K562 (cell line): Measurements from ENCODE around the gene OGFR. TPM values are rescaled to one million over a fixed set of nuclear protein-coding genes. Genes with fewer than 3 reads are reported as not detected.

Source experiments
- ELF1 ChIP-seq: fragments of 200-800 bp; sonication (Bioruptor generic); IDR thresholded peaks from 2 replicates; pipeline ENCODE4 v1.6.1; 2016; ENCODE audit warnings: missing genetic modification characterization, missing compliant biosample characterization
- ELF4 ChIP-seq: fragments of 450-650 bp; formaldehyde crosslinking; IDR thresholded peaks from 2 replicates; pipeline ENCODE4 v1.4.0; 2022; ENCODE audit warnings: missing genetic modification characterization
- EP300 ChIP-seq: IDR thresholded peaks from 2 replicates; pipeline ENCODE4 v1.6.1; 2012; ENCODE audit warnings: low read length, improper control_type of control experiment
- ETV1 ChIP-seq: fragments of 450-650 bp; conservative IDR thresholded peaks from 2 replicates; pipeline ENCODE4 v1.6.1; 2016; ENCODE audit warnings: missing genetic modification characterization, control low read depth, low read depth, missing compliant biosample characterization
- HDAC1 ChIP-seq, 2 experiments: fragments of 450-650 bp; IDR thresholded peaks; 2 replicates each; pipeline ENCODE4 v1.6.1; 2016 to 2017; ENCODE audit warnings: inconsistent platforms in 1 of 2, mild to moderate bottlenecking in 1 of 2, moderate library complexity in 1 of 2
- HLTF ChIP-seq: fragments of 450-650 bp; IDR thresholded peaks from 2 replicates; pipeline ENCODE4 v1.6.1; 2016
- HNRNPH1 ChIP-seq: fragments of 200-400 bp; formaldehyde crosslinking; optimal IDR thresholded peaks from 2 replicates; pipeline ENCODE3; 2017; ENCODE audit warnings: low read depth, mild to moderate bottlenecking, low read length, moderate library complexity
- ILK ChIP-seq: fragments of 450-650 bp; IDR thresholded peaks from 2 replicates; pipeline ENCODE4 v1.6.1; 2016; ENCODE audit warnings: missing genetic modification characterization, low read depth, mild to moderate bottlenecking, missing compliant biosample characterization, moderate library complexity, borderline replicate concordance
- KHSRP ChIP-seq: fragments of 450-650 bp; IDR thresholded peaks from 2 replicates; pipeline ENCODE4 v1.6.1; 2017
- NONO ChIP-seq, 2 experiments: fragments of 200-400 bp in 1 of 2; fragments of 450-650 bp in 1 of 2; formaldehyde crosslinking in 1 of 2; IDR thresholded peaks; 2 replicates each; pipeline ENCODE4 v1.6.1; 2017; ENCODE audit warnings: low read depth in 2 of 2, mild to moderate bottlenecking in 2 of 2, moderate library complexity in 2 of 2, low read length in 1 of 2
- RBFOX2 ChIP-seq: fragments of 200-400 bp; formaldehyde crosslinking; IDR thresholded peaks from 2 replicates; pipeline ENCODE4 v1.6.1; 2017; ENCODE audit warnings: low read depth, mild to moderate bottlenecking, low read length, moderate library complexity
- SMARCC2 ChIP-seq: fragments of 450-650 bp; IDR thresholded peaks from 2 replicates; pipeline ENCODE4 v1.6.1; 2017; ENCODE audit warnings: antibody characterized with exemption, moderate library complexity, mild to moderate bottlenecking, low read depth
- SMC3 ChIP-seq: conservative IDR thresholded peaks from 2 replicates; pipeline ENCODE4 v1.6.1; 2011; ENCODE audit warnings: low read depth, low read length, improper control_type of control experiment; ENCODE audit not compliant: insufficient read depth
- ZFP36 ChIP-seq: fragments of 150-350 bp; IDR thresholded peaks from 2 replicates; pipeline ENCODE4 v1.6.1; 2018; ENCODE audit warnings: low read length, low read depth; ENCODE audit not compliant: partially characterized antibody
- ZFX ChIP-seq: sonication (generic); formaldehyde crosslinking; IDR thresholded peaks from 2 replicates; pipeline ENCODE4 v1.8.0; 2022; ENCODE audit warnings: mild to moderate bottlenecking, missing genetic modification reagents, moderate library complexity
- ZNF121 ChIP-seq: sonication (generic); formaldehyde crosslinking; conservative IDR thresholded peaks from 2 replicates; pipeline ENCODE4 v1.8.0; 2022; ENCODE audit warnings: missing genetic modification reagents
- ZNF23 ChIP-seq: fragments of 250-450 bp; sonication (Bioruptor Pico); IDR thresholded peaks from 2 replicates; pipeline ENCODE4 v1.4.0; 2020; ENCODE audit warnings: mild to moderate bottlenecking
- polyA plus RNA-seq, 8 experiments: library from polyadenylated mRNA; depleted of rRNA in 4 of 8; stranded (reverse) in 5 of 8; unstranded in 3 of 8; fragments of >200 nt; fragmentation: Nextera tagmentation in 2 of 8; fragmentation: Illumina TruSeq in 1 of 8; extraction: Ambion mirVana in 2 of 8; extraction: Trizol in 1 of 8; gene quantifications; 2 replicates each; pipeline versions ENCODE4 v1.2.1 to v1.2.3, GENCODE V29; 2011 to 2014; ENCODE audit warnings: inconsistent platforms in 1 of 8, missing spikeins in 1 of 8
- total RNA-seq, 7 experiments: library from RNA; depleted of rRNA in 6 of 7; stranded (reverse); fragments of >200 nt in 6 of 7; fragmentation: Illumina TruSeq in 2 of 7; extraction: Trizol in 2 of 7; gene quantifications; 2 replicates each; pipeline versions ENCODE4 v1.2.1 to v1.2.3, GENCODE V29; 2011 to 2021; ENCODE audit warnings: low replicate concordance in 1 of 7
- TF ChIP-seq, protein P1 (sequence below), 2 experiments: IDR thresholded peaks in 1 of 2; conservative IDR thresholded peaks in 1 of 2; 2 replicates each; pipeline ENCODE4 v1.6.1; 2016; ENCODE audit warnings: low read depth in 2 of 2, mild to moderate bottlenecking in 1 of 2, missing compliant biosample characterization in 1 of 2, missing genetic modification characterization in 1 of 2, moderate library complexity in 1 of 2
- TF ChIP-seq, protein P2 (sequence below): sonication (generic); formaldehyde crosslinking; IDR thresholded peaks from 2 replicates; pipeline ENCODE4 v1.8.1; 2023; ENCODE audit warnings: missing genetic modification reagents, mild to moderate bottlenecking, borderline replicate concordance
- TF ChIP-seq, protein P3 (sequence below), 2 experiments: fragments of 450-650 bp in 1 of 2; sonication (generic) in 1 of 2; formaldehyde crosslinking in 1 of 2; IDR thresholded peaks in 1 of 2; conservative IDR thresholded peaks in 1 of 2; 2 replicates each; pipeline versions ENCODE4 v1.6.1 to v1.8.1; 2016 to 2023; ENCODE audit warnings: mild to moderate bottlenecking in 2 of 2, moderate library complexity in 2 of 2, inconsistent platforms in 1 of 2, missing genetic modification reagents in 1 of 2

OGFR gene
- total and polyA plus RNA-seq, 9 of the 15 experiments (the other 6 are each of a cell fraction or from before 2014, with no cell fraction given): 0.39 to 56.3 (median 17.5) TPM

DNA sequence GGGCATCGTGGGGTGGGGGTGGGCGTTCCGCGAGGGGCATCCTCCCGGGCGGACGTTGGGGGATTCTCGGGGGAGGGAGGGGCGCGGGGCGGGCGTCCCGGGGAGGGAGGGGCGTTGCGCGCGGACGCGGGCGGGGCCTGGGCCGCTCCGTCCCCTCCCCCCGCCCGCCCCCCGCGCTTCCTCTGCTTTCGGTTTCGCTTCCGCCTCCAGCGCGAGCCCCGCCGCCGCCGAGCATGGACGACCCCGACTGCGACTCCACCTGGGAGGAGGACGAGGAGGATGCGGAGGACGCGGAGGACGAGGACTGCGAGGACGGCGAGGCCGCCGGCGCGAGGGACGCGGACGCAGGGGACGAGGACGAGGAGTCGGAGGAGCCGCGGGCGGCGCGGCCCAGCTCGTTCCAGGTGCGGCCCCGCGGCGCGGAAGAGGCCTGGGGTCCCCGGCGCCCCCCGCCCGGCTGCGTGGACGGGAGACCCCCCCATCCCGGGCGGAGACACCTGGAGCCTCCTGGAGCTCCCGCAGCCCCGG, at the start of gene OGFR (continued):
- TF ChIP-seq, protein P1, sequence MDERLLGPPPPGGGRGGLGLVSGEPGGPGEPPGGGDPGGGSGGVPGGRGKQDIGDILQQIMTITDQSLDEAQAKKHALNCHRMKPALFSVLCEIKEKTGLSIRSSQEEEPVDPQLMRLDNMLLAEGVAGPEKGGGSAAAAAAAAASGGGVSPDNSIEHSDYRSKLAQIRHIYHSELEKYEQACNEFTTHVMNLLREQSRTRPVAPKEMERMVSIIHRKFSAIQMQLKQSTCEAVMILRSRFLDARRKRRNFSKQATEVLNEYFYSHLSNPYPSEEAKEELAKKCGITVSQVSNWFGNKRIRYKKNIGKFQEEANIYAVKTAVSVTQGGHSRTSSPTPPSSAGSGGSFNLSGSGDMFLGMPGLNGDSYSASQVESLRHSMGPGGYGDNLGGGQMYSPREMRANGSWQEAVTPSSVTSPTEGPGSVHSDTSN (CRISPR knock-in tag; IDR thresholded peaks at IDR 0.05; ENCODE audit: low read depth): no peak
- TF ChIP-seq, protein P1 (tag; conservative IDR thresholded peaks at IDR 0.05; ENCODE audit: low read depth): no peak
- TF ChIP-seq, protein P2, sequence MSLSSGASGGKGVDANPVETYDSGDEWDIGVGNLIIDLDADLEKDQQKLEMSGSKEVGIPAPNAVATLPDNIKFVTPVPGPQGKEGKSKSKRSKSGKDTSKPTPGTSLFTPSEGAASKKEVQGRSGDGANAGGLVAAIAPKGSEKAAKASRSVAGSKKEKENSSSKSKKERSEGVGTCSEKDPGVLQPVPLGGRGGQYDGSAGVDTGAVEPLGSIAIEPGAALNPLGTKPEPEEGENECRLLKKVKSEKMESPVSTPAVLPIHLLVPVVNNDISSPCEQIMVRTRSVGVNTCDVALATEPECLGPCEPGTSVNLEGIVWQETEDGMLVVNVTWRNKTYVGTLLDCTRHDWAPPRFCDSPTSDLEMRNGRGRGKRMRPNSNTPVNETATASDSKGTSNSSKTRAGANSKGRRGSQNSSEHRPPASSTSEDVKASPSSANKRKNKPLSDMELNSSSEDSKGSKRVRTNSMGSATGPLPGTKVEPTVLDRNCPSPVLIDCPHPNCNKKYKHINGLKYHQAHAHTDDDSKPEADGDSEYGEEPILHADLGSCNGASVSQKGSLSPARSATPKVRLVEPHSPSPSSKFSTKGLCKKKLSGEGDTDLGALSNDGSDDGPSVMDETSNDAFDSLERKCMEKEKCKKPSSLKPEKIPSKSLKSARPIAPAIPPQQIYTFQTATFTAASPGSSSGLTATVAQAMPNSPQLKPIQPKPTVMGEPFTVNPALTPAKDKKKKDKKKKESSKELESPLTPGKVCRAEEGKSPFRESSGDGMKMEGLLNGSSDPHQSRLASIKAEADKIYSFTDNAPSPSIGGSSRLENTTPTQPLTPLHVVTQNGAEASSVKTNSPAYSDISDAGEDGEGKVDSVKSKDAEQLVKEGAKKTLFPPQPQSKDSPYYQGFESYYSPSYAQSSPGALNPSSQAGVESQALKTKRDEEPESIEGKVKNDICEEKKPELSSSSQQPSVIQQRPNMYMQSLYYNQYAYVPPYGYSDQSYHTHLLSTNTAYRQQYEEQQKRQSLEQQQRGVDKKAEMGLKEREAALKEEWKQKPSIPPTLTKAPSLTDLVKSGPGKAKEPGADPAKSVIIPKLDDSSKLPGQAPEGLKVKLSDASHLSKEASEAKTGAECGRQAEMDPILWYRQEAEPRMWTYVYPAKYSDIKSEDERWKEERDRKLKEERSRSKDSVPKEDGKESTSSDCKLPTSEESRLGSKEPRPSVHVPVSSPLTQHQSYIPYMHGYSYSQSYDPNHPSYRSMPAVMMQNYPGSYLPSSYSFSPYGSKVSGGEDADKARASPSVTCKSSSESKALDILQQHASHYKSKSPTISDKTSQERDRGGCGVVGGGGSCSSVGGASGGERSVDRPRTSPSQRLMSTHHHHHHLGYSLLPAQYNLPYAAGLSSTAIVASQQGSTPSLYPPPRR (CRISPR knock-in tag): no peak
- TF ChIP-seq RBFOX2: peak; percentile 45
- TF ChIP-seq ZFX (CRISPR knock-in tag): peak; percentile 33; the same call in 1 of the 2 replicates
- TF ChIP-seq HLTF: no peak
- TF ChIP-seq, protein P3, sequence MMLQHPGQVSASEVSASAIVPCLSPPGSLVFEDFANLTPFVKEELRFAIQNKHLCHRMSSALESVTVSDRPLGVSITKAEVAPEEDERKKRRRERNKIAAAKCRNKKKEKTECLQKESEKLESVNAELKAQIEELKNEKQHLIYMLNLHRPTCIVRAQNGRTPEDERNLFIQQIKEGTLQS (IDR thresholded peaks at IDR 0.05): no peak
- TF ChIP-seq, protein P3 (CRISPR knock-in tag; conservative IDR thresholded peaks at IDR 0.05): no peak
- TF ChIP-seq SMARCC2: no peak
- TF ChIP-seq ETV1 (tag): no peak
- TF ChIP-seq ZFP36: no peak
- TF ChIP-seq ZNF121 (CRISPR knock-in tag): no peak
- TF ChIP-seq KHSRP: no peak
- no peak for TF ChIP-seq ZNF23 (CRISPR knock-in tag)
- no peak for TF ChIP-seq HNRNPH1
- no peak for TF ChIP-seq EP300
- TF ChIP-seq HDAC1 (IDR thresholded peaks at IDR 0.05): peak in 1 of 2 experiments; percentile 84; a peak in 2 of 4 replicates
- no peak for TF ChIP-seq ELF4
- TF ChIP-seq SMC3: no peak
- 0 out of 4 replicates have a peak, but pooled peaks of 1 of the 2 experiments have one; percentile 28 for TF ChIP-seq NONO (IDR thresholded peaks at IDR 0.05; ENCODE audit: low read depth in 2 of 2, low read length in 1 of 2)
- peak; percentile 68 for TF ChIP-seq ELF1
- TF ChIP-seq ILK (tag): no peak
